Parathyroid adenoma (tissue), 2 donors: ENCODE results near the gene MFN2.

ENCODE experiments used
- H2AFZ ChIP-seq: fragments of 300-600 bp; sonication (generic); one replicate; pipeline ENCODE4 v1.7.0; 2017; ENCODE audit warnings: antibody characterized with exemption, mild to moderate bottlenecking
- H3K27ac ChIP-seq: fragments of 300-600 bp; sonication (generic); one replicate; pipeline ENCODE4 v1.7.0; 2017
- H3K27me3 ChIP-seq: fragments of 300-600 bp; sonication (generic); one replicate; pipeline ENCODE4 v1.7.0; 2017; ENCODE audit warnings: low read length; ENCODE audit not compliant: control insufficient read depth, insufficient read depth
- H3K36me3 ChIP-seq: fragments of 300-600 bp; sonication (generic); one replicate; pipeline ENCODE4 v1.7.0; 2017; ENCODE audit warnings: low read length; ENCODE audit not compliant: control insufficient read depth, insufficient read depth
- H3K4me1 ChIP-seq: fragments of 300-600 bp; sonication (generic); one replicate; pipeline ENCODE4 v1.7.0; 2017; ENCODE audit warnings: control low read depth
- H3K4me2 ChIP-seq: fragments of 300-600 bp; sonication (generic); one replicate; pipeline ENCODE4 v1.7.0; 2017; ENCODE audit warnings: low read length
- H3K4me3 ChIP-seq: fragments of 300-600 bp; sonication (generic); one replicate; pipeline ENCODE4 v1.7.0; 2017; ENCODE audit warnings: low read depth, low read length
- H3K79me2 ChIP-seq: fragments of 300-600 bp; sonication (generic); one replicate; pipeline ENCODE4 v1.7.0; 2017; ENCODE audit warnings: control low read depth
- H3K9ac ChIP-seq: fragments of 300-600 bp; sonication (generic); one replicate; pipeline ENCODE4 v1.7.0; 2017; ENCODE audit warnings: mild to moderate bottlenecking
- H3K9me3 ChIP-seq: fragments of 300-600 bp; sonication (generic); one replicate; pipeline ENCODE4 v1.7.0; 2017; ENCODE audit warnings: low read length; ENCODE audit not compliant: control insufficient read depth
- TF ChIP-seq, protein P1 (sequence below): fragments of 300-600 bp; sonication (generic); IDR thresholded peaks from one replicate; pipeline ENCODE4 v1.7.0; 2017; ENCODE audit warnings: antibody characterized with exemption, mild to moderate bottlenecking
- donor health status: primary hyperparathyroidism.

MFN2 gene

DNA sequence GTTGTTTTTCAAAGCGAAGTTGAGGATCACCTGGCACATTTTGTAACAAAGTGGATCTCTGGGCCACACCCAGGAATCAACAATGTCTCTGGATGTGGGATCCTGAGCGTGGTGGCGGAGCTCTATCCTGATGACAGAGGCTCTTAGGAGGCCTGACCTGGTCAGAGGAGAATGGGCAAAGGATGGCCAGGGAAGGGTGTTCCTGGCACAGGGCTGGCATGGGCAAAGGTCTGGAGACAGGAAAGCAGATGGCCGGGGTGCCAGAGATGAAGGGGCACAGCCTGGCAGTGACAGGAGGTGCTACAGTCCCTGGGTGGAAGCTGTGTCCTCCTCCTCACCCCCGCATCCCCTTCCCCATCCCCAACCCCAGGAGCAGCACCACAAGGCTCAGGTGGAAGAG lies 20.0 kb upstream of the MFN2 start:
- no peak overlapping the region for H3K9ac ChIP-seq
- no peaks in the 10 kb centered on the region for H3K27me3 ChIP-seq
- no peaks in the 10 kb centered on the region for H3K36me3 ChIP-seq
- TF ChIP-seq, protein P1, sequence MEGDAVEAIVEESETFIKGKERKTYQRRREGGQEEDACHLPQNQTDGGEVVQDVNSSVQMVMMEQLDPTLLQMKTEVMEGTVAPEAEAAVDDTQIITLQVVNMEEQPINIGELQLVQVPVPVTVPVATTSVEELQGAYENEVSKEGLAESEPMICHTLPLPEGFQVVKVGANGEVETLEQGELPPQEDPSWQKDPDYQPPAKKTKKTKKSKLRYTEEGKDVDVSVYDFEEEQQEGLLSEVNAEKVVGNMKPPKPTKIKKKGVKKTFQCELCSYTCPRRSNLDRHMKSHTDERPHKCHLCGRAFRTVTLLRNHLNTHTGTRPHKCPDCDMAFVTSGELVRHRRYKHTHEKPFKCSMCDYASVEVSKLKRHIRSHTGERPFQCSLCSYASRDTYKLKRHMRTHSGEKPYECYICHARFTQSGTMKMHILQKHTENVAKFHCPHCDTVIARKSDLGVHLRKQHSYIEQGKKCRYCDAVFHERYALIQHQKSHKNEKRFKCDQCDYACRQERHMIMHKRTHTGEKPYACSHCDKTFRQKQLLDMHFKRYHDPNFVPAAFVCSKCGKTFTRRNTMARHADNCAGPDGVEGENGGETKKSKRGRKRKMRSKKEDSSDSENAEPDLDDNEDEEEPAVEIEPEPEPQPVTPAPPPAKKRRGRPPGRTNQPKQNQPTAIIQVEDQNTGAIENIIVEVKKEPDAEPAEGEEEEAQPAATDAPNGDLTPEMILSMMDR = no peak
- no peaks in the 10 kb centered on the region for H3K79me2 ChIP-seq
- H3K4me3 ChIP-seq = no peak overlapping the region
- no peak overlapping the region for H3K4me2 ChIP-seq
- H3K9me3 ChIP-seq = no peaks in the 10 kb centered on the region
- no peaks in the 10 kb centered on the region for H3K4me1 ChIP-seq
- no peak overlapping the region for H3K27ac ChIP-seq
- no peak overlapping the region for H2AFZ ChIP-seq

DNA sequence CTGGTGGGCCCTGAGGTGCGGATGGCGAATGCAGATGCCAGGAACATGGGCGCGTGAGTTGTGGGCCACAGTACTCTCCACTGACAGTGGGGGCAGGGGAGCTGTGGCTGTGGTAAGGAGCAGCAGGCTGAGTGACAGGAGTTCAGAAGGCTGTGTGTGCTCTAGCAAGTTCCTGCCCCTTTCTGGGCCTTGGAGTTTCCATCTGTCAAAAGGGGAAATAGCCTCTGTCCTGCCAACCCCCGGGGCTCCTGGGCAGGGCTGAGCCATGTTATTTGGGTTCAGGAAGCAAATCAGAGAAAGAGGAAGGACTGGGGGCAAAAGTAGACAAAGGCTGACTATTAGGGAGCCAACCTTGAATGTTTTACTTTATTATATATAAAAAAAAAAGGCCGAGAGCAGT lies 19.5 kb upstream of the MFN2 start:
- H3K4me3 ChIP-seq = no peak overlapping the region
- no peak overlapping the region for H2AFZ ChIP-seq
- TF ChIP-seq, protein P1 = no peak
- no peaks in the 10 kb centered on the region for H3K36me3 ChIP-seq
- H3K27me3 ChIP-seq = no peaks in the 10 kb centered on the region
- H3K4me1 ChIP-seq = no peaks in the 10 kb centered on the region
- H3K9me3 ChIP-seq = no peaks in the 10 kb centered on the region
- no peak overlapping the region for H3K9ac ChIP-seq
- no peak overlapping the region for H3K27ac ChIP-seq
- no peak overlapping the region for H3K4me2 ChIP-seq
- no peaks in the 10 kb centered on the region for H3K79me2 ChIP-seq

DNA sequence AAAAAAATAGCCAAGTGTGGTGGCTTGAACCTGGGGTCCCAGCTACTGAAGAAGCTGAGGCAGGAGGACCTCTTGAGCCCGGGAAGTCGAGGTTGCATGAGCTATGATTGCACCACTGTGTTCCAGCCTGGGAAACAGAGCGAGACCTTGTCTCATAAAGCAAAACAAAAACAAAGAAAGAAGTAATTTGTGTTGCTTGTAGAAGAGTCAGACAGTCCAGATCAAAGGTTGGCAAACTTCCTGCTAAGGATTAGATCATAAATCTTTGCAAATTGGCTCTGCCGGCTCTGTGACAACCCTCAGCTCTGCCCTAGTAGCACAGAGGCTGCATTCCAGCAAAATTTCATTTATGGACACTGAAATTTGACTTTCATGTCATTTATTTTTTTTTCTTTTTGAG lies 19.0 kb upstream of the MFN2 start:
- TF ChIP-seq, protein P1 = no peak
- Histone ChIP-seq H3K4me1 (no peaks in the 10 kb centered on the region), H3K27me3 (no peaks in the 10 kb centered on the region), H3K9ac (no peak overlapping the region), H3K36me3 (no peaks in the 10 kb centered on the region), H3K9me3 (no peaks in the 10 kb centered on the region), H3K79me2 (no peaks in the 10 kb centered on the region), H2AFZ (no peak overlapping the region), H3K27ac (no peak overlapping the region), H3K4me3 (no peak overlapping the region), H3K4me2 (peak overlapping the region; percentile 44)

DNA sequence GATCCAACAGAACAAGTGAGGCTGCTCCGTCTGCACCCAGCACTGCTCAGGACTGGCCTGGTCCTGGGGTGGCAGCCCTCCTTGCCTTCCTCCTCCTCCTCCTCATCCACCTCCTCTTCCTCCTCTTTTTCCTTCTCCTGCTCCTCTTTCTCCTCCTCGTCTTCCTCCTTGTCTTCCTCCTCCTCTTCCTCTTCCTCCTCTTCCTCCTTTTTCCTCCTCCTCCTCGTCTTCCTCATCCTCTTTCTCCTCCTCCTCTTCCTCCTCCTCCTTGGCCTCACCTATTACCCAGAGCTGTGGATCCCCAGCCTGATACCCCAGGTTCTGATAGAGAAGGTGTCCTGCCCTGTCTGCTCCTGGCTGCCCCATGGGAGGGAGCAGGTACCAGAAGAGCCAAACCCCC lies 16.6 kb upstream of the MFN2 start:
- Histone ChIP-seq H3K36me3 (no peaks in the 10 kb centered on the region), H3K9ac (no peak overlapping the region)
- TF ChIP-seq, protein P1 = no peak

DNA sequence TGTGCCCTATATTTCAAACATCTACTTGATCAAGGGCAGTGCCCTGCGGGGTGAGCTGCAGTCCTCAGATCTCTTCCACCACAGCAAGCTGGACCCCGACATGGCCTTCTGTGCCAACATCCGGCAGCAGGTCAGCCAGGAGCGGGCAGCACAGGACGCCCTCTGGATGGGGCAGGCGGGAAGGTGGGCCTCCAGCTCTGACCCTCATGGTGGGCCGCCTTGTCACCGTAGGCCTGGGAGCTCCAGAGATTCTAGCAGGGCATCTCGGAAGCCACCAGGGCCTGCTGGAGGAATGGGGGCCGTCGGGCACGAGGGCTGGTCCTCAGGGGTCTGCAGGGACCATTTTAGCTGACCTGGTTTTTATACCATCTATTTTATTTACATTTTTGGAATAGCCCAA lies 15.6 kb upstream of the MFN2 start:
- no peak overlapping the region for H3K4me3 ChIP-seq
- H3K9ac ChIP-seq = no peak overlapping the region
- TF ChIP-seq, protein P1 = no peak
- H3K27ac ChIP-seq = no peak overlapping the region
- no peaks in the 10 kb centered on the region for H3K4me1 ChIP-seq
- no peaks in the 10 kb centered on the region for H3K9me3 ChIP-seq
- H3K79me2 ChIP-seq = no peaks in the 10 kb centered on the region
- no peak overlapping the region for H2AFZ ChIP-seq
- no peaks in the 10 kb centered on the region for H3K27me3 ChIP-seq
- no peak overlapping the region for H3K4me2 ChIP-seq
- no peaks in the 10 kb centered on the region for H3K36me3 ChIP-seq

More for the DNA sequence above, 16.6 kb upstream of the MFN2 start:
- no peak overlapping the region for H3K4me3 ChIP-seq
- H3K4me1 ChIP-seq = no peaks in the 10 kb centered on the region
- no peaks in the 10 kb centered on the region for H3K9me3 ChIP-seq
- H3K27me3 ChIP-seq = no peaks in the 10 kb centered on the region
- H3K27ac ChIP-seq = no peak overlapping the region
- no peak overlapping the region for H3K4me2 ChIP-seq
- H3K79me2 ChIP-seq = no peaks in the 10 kb centered on the region
- H2AFZ ChIP-seq = no peak overlapping the region
